HG02870 (cell line): ENCODE measurements around the gene CNOT8.

ENCODE experiments used
- ATAC-seq: cut with Tn5 transposase; IDR thresholded peaks from one replicate; pipeline ENCODE4 v1.9.1; 2021; ENCODE audit warnings: mild to moderate bottlenecking, moderate library complexity; ENCODE audit not compliant: unreplicated experiment

Gene CNOT8

GRCh38 chr5:154916874-154917273 lies 58.4 kb downstream of the CNOT8 start:
- no peak for ATAC-seq

GRCh38 chr5:154917757-154918156 lies 59.3 kb downstream of the CNOT8 start:
- ATAC-seq: no peak

- ATAC-seq: no peak
These were observed 65.3 kb downstream of the CNOT8 start for GRCh38 chr5:154923441-154924430.
